ENCODE data around the gene ETV6.

DNA sequence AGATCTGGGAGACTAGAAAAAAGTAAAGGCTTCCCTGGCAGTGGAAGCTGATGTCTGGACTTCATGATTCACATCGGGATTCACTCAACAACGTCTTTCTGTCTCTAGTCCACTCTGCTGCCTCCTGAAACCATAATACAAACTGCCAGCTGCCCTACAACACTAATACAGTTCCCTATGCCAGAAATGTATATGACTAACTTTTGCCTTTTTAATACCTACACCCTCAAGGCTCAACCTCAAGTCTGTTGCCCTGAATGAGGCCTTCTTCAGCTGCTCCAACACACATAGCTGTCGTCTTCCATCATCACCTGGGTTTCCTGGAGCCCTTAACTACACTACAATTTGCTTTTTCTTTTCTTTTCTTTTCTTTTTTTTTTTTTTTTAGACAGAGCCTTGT, 238.6 kb downstream of the ETV6 start:
- TF ChIP-seq POLR2A (IDR thresholded peaks at IDR 0.05; ENCODE audit: low read depth, low read length) (no peak), POLR2AphosphoS5 (IDR thresholded peaks at IDR 0.05; ENCODE audit: low read depth, low read length) (no peak)

Measured in GM12892 (cell line).